Breast epithelium (tissue), 3 donors: Measurements from ENCODE around the gene CHMP4B.

Experiments
- POLR2A ChIP-seq: fragments of 450-650 bp; IDR thresholded peaks from one replicate; pipeline ENCODE4 v1.6.1; 2016; ENCODE audit warnings: antibody characterized with exemption, mild to moderate bottlenecking, moderate library complexity
- POLR2AphosphoS5 ChIP-seq, 3 donors: sonication (generic); formaldehyde crosslinking; IDR thresholded peaks; one replicate each; pipeline ENCODE4 v1.6.1; 2017; ENCODE audit warnings: antibody characterized with exemption in 3 of 3
- TF ChIP-seq, protein P1 (sequence below), 3 donors: fragments of 450-650 bp; IDR thresholded peaks; one replicate each; pipeline ENCODE4 v1.5.1; 2016 to 2017; ENCODE audit warnings: antibody characterized with exemption in 3 of 3, mild to moderate bottlenecking in 3 of 3, moderate library complexity in 3 of 3

DNA sequence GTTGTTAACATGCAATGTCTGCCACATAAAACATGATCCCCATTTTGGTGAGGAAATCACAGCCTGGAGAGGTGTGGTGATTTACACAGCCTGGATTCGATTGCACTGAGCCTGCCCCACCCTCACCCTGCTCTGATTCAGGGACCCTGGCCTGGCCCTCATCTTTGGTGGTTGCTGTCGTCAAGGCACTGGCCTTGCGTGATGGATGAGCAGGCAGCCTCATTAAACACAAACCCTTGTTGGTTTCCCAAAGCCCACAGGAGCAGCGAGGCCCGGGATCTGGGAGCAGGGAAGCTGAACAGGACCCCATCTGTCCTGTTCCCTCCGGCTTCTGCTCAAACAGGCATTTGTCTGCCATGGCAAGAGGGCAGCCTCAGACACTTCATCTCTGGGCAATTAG, 70.8 kb downstream of the CHMP4B start:
- TF ChIP-seq POLR2A (no peak), POLR2AphosphoS5 (IDR thresholded peaks at IDR 0.05) (no peak)
- TF ChIP-seq, protein P1, sequence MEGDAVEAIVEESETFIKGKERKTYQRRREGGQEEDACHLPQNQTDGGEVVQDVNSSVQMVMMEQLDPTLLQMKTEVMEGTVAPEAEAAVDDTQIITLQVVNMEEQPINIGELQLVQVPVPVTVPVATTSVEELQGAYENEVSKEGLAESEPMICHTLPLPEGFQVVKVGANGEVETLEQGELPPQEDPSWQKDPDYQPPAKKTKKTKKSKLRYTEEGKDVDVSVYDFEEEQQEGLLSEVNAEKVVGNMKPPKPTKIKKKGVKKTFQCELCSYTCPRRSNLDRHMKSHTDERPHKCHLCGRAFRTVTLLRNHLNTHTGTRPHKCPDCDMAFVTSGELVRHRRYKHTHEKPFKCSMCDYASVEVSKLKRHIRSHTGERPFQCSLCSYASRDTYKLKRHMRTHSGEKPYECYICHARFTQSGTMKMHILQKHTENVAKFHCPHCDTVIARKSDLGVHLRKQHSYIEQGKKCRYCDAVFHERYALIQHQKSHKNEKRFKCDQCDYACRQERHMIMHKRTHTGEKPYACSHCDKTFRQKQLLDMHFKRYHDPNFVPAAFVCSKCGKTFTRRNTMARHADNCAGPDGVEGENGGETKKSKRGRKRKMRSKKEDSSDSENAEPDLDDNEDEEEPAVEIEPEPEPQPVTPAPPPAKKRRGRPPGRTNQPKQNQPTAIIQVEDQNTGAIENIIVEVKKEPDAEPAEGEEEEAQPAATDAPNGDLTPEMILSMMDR (IDR thresholded peaks at IDR 0.05), result no peak
